ENCODE data around the gene MINK1. TPM values are rescaled to one million over a fixed set of nuclear protein-coding genes. Genes with fewer than 3 reads are reported as not detected.
A peak's percentile ranks its signal among the peaks of the same experiment; 100 is the strongest.

MINK1 gene
- total RNA-seq, 1 donor from 2014 or later = 58.4 TPM

DNA sequence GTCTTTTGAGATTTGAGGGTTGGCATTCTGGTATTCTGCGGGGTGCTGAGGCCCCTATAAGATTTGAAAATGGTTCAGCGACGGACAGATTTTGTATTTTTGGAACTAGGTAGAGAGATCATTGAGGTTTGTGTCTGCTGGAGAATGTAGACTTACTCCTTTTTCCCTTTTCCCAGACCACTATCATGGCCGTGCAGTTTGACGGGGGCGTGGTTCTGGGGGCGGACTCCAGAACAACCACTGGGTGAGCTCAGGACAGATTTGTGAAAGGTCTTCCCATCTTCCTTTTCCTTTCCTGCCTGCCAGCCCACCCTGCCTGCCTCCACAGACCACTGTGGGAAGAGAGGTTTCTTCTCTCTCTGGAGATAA, 36.6 kb upstream of the MINK1 start:
- TF ChIP-seq, protein P1, sequence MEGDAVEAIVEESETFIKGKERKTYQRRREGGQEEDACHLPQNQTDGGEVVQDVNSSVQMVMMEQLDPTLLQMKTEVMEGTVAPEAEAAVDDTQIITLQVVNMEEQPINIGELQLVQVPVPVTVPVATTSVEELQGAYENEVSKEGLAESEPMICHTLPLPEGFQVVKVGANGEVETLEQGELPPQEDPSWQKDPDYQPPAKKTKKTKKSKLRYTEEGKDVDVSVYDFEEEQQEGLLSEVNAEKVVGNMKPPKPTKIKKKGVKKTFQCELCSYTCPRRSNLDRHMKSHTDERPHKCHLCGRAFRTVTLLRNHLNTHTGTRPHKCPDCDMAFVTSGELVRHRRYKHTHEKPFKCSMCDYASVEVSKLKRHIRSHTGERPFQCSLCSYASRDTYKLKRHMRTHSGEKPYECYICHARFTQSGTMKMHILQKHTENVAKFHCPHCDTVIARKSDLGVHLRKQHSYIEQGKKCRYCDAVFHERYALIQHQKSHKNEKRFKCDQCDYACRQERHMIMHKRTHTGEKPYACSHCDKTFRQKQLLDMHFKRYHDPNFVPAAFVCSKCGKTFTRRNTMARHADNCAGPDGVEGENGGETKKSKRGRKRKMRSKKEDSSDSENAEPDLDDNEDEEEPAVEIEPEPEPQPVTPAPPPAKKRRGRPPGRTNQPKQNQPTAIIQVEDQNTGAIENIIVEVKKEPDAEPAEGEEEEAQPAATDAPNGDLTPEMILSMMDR (IDR thresholded peaks at IDR 0.05; ENCODE audit: insufficient read depth, low read length, severe bottlenecking) = no peak
- FAIRE-seq (no peak), DNase-seq (ENCODE audit: low read depth) (no peak)
- Histone ChIP-seq H3K27me3 (ENCODE audit: control insufficient read depth, insufficient read depth, low read length) (no peaks in the 10 kb centered on the region), H3K4me3 (ENCODE audit: low read depth, low read length) (peak overlapping the region; percentile 81), H3K36me3 (ENCODE audit: control insufficient read depth, insufficient read depth, low read length) (peaks cover 11% of the 10 kb centered on the region)

DNA sequence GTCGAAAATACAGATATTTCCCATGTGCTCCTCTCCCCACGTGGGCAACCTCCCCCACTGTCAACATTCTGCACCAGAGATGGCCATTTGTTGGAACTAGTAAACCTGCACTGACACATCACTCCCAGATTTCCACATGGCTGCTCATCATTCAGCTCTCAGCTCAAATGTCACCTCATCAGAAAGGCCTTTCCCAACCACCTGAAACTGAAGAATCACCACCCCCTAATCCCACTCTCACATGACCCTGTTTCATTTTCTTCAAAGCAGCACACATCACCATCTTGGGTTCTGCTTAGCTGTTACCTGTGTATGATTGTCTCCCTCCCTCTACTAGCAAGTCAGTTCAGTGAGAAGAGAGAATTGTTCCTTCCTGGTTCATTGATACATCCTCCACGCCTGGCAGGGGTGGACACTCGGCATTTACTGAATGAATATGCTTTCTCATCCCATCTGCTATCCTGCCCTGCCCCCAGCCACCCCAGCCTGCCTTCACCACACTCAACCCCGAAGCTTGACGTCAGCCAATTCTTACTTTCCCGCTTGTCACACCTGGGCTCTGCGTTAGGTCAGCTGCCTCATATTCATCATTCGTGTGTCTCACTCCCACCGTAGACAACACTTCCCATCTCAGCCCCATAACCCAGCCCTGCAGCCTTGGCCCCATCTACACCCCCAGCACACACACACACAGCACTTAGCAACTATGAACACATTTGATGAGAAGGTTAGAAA, 32.5 kb upstream of the MINK1 start:
- DNase-seq (ENCODE audit: low read depth) (no peak), FAIRE-seq (peak; percentile 83)
- peaks cover 11% of the 10 kb centered on the region for H3K36me3 ChIP-seq (ENCODE audit: control insufficient read depth, insufficient read depth, low read length)
- no peaks in the 10 kb centered on the region for H3K27me3 ChIP-seq (ENCODE audit: control insufficient read depth, insufficient read depth, low read length)
- no peak overlapping the region for H3K4me3 ChIP-seq (ENCODE audit: low read depth, low read length)
- TF ChIP-seq, protein P1 (IDR thresholded peaks at IDR 0.05; ENCODE audit: insufficient read depth, low read length, severe bottlenecking) = no peak

DNA sequence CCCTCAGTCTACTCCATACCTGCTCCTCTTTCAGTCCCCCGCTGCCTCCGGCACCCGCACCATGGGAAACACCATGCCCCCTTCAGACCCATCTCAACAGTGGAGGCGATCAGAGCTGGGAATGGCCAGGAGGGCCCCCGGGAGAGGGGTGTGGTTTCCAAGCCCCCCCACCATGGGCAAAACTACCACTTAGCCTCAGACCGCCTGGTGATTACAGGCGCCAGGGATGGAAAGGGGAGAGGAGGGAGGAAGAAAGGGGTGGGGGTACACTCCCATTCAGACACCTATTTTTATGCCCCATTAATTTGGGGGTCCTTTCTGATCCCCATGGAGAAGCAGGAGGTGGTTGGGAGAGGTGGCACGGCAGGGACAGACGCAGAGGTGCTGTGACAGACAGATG, 30.9 kb upstream of the MINK1 start, which contains the start of gene C17orf114:
Gene C17orf114, minus strand, starts transcription at position 101 of the 400 bp plus-strand sequence.
- FAIRE-seq (no peak), DNase-seq (ENCODE audit: low read depth) (no peak)
- Histone ChIP-seq H3K27me3 (ENCODE audit: control insufficient read depth, insufficient read depth, low read length) (no peaks in the 10 kb centered on the region), H3K4me3 (ENCODE audit: low read depth, low read length) (no peak within 1 kb of the TSS), H3K36me3 (ENCODE audit: control insufficient read depth, insufficient read depth, low read length) (peaks cover 10% of the 10 kb centered on the region)
- TF ChIP-seq, protein P1 (IDR thresholded peaks at IDR 0.05; ENCODE audit: insufficient read depth, low read length, severe bottlenecking) = no peak

DNA sequence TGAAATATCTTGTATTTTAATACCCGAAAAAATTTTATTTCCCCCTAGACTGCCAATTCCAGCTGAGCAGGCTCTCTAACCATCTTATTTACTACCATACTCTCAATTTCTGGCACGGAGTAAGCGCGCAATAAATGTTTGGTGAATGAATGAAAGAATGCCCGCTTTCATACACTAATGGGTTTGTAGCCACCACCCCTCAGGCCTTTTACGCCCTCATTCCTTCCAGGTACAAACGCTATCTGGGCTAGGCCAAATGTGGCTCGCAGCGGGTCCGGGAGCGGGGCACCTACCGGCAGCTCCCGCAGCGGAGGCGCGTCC, 26.7 kb upstream of the MINK1 start:
- no peak for FAIRE-seq
- TF ChIP-seq, protein P1 (IDR thresholded peaks at IDR 0.05; ENCODE audit: insufficient read depth, low read length, severe bottlenecking) = no peak
- Histone ChIP-seq H3K27me3 (ENCODE audit: control insufficient read depth, insufficient read depth, low read length) (no peaks in the 10 kb centered on the region), H3K4me3 (ENCODE audit: low read depth, low read length) (peak overlapping the region; percentile 87), H3K36me3 (ENCODE audit: control insufficient read depth, insufficient read depth, low read length) (peaks cover 19% of the 10 kb centered on the region)
- DNase-seq (ENCODE audit: low read depth) = no peak

DNA sequence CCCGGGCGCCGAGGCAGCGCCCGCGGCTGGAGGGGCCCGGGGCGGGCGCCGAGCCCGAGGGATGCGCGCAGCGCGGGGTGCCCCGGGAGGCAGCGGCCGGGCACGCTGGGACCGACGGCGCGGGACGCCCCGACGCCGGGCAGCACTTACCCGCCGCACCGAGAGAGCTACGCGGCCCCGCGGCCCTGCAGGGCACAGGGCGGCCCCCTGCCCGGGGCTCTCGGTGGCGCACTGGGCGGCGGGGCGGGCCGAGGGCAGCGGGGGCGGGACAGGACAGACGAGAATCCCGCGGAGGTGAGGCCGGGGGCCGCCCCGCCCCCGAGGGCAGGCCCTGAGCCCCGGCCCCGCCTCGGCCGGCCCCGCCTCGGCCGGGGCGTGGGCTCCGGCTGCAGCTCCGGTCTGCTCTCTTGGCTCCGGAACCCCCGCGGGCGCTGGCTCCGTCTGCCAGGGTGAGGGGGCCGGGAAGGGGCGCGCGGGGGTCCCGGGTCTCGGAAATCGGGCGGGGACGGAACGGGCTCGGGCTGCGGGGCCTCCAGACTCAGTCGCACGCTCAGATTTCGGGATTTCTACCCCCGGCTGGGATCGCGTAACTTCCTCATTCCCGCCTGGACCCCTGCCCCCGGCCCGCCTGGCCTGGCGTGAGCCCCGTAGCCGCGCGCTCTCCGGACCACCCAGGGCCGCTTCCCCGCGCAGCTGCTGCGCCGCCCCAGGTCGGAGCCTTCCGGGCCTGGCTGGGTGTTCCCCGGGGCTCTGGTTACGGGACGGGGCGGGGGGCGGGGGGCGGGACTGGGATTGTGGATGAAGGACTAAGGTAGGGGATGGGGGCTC, 26.1 kb upstream of the MINK1 start, which contains the start of gene PLD2:
Gene PLD2, plus strand, starts transcription at position 376 of the 828 bp plus-strand sequence. CDS start 621 bp downstream, outside the sequence.
- DNase-seq (ENCODE audit: low read depth) (peak; percentile 69), FAIRE-seq (no peak)
- Histone ChIP-seq H3K36me3 (ENCODE audit: control insufficient read depth, insufficient read depth, low read length) (peaks cover 22% of the 10 kb centered on the region), H3K27me3 (ENCODE audit: control insufficient read depth, insufficient read depth, low read length) (no peaks in the 10 kb centered on the region), H3K4me3 (ENCODE audit: low read depth, low read length) (peak within 1 kb of the TSS; percentile 87)
- TF ChIP-seq, protein P1 (IDR thresholded peaks at IDR 0.05; ENCODE audit: insufficient read depth, low read length, severe bottlenecking) = no peak
